ENCODE measurements around the gene IDS. TPM values are rescaled to one million over a fixed set of nuclear protein-coding genes. Genes with fewer than 3 reads are reported as not detected.

The IDS gene, protein sequence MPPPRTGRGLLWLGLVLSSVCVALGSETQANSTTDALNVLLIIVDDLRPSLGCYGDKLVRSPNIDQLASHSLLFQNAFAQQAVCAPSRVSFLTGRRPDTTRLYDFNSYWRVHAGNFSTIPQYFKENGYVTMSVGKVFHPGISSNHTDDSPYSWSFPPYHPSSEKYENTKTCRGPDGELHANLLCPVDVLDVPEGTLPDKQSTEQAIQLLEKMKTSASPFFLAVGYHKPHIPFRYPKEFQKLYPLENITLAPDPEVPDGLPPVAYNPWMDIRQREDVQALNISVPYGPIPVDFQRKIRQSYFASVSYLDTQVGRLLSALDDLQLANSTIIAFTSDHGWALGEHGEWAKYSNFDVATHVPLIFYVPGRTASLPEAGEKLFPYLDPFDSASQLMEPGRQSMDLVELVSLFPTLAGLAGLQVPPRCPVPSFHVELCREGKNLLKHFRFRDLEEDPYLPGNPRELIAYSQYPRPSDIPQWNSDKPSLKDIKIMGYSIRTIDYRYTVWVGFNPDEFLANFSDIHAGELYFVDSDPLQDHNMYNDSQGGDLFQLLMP
- total RNA-seq: 176 TPM

GRCh38 chrX:149504915-149505651, at the start of gene IDS:
TSS of gene IDS (minus strand) at chrX:149505306. CDS start at chrX:149505137, 169 bp downstream.

DNA sequence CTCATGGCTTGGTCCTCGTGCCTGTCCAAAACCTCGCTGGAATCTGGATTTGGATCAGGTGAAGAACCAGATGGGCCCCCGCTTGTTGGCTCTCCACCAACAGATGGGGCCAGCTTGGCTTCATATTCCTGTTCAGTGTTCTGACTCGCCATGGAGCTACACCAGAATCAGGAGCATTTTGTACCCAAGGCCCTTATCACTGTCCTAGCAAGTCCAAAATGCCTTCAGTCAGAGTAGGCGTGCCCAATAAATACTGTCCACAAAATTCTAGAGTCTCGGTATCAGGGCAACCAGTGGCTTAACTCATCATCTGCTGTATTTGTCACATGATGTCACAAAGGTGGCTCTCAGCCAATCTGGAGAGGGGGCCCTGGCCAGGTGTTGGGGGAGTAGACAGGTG, 44.6 kb upstream of the IDS start, which contains the start of gene HSFX3:
Gene HSFX3 (minus strand): TSS at position 224 of the 400 bp plus-strand sequence. CDS start 72 bp downstream, at position 152.

DNA sequence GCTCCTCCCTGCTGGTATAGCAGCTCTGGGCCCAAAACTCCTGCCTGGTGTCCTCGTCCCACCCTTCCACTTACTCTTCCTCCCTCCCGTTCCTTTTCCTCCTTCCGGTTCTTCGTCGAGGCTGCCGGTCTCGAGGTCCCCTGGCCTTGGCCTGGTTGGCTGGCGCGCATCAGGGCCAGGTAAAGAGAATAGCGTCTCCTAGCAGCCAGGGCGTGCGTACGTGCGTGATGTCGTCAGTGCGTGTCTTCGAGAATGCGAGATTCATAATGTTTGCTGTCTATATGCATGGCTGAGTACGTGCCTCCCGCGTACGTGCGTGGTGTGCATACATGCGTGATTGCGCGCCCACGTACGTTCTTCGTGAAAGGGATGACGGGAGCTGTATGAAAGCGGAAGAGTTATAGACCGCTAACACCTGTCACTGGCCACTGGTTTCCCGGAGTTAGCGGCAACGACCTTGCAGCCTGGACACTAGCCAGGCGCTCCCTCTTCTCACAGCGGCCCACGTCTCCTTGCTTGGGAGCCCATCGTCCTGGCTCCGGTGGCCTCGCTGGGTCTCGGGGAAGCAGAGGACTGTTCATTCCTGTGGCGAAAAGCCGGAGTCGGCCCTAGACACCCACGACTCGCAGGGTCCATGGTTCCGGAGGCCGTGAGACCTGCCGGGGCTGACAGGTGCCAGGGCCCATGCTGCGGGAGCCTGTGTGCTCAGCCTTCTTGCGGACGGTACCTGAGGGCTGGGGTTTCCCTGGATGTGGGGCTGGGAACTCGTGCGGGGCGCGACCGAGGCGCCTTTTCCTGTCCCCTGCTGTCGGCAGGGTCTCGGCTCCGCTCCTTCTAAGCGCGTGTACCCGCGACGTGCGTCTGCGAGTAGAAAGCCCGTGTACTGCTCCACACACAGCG, 35.8 kb upstream of the IDS start, which contains the start of gene EOLA1:
Gene EOLA1 (plus strand): TSS at position 392 of the 900 bp plus-strand sequence. CDS start 4,619 bp downstream, outside the sequence.

Other genes starting within 250 kb of the IDS start
- gene EOLA1, start 35.7 kb upstream of the IDS start, total RNA-seq: 13.4 TPM
- gene HSFX3, start 44.6 kb upstream of the IDS start, total RNA-seq: not detected
- gene MAGEA9B, start 82.2 kb upstream of the IDS start, total RNA-seq: not detected
- 1.4 TPM for gene HSFX2, start 90.0 kb upstream of the IDS start, total RNA-seq
- gene TMEM185A, start 126.5 kb upstream of the IDS start, total RNA-seq: 37.1 TPM
- gene MAGEA11, start 206.8 kb upstream of the IDS start, total RNA-seq: not detected